ENCODE results near the gene FAM240B. TPM values are rescaled to one million over a fixed set of nuclear protein-coding genes. Genes with fewer than 3 reads are reported as not detected.

The FAM240B gene
- total and polyA plus RNA-seq, 9 of the 15 experiments (the other 6 are each of a cell fraction or from before 2014, with no cell fraction given): not detected

DNA sequence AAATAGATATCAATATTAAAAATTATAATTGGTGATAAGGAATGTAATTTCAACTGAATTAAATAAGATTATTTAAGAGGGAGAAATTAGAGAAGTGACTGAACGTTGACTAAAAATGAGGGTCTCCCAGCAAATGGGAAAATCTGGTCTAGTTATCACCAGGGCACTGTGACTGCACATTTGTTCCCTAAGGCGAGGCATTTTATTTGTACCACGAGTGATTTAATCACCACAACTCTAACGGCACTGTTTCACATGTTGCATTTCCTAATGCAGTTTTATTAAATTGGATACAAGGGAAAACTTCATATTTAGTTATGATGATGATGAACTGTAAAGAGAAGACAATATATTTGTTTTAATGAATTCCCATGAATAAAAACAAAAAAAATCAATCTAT lies 26.4 kb upstream of the FAM240B start (continued):
- TF ChIP-seq, protein P1, sequence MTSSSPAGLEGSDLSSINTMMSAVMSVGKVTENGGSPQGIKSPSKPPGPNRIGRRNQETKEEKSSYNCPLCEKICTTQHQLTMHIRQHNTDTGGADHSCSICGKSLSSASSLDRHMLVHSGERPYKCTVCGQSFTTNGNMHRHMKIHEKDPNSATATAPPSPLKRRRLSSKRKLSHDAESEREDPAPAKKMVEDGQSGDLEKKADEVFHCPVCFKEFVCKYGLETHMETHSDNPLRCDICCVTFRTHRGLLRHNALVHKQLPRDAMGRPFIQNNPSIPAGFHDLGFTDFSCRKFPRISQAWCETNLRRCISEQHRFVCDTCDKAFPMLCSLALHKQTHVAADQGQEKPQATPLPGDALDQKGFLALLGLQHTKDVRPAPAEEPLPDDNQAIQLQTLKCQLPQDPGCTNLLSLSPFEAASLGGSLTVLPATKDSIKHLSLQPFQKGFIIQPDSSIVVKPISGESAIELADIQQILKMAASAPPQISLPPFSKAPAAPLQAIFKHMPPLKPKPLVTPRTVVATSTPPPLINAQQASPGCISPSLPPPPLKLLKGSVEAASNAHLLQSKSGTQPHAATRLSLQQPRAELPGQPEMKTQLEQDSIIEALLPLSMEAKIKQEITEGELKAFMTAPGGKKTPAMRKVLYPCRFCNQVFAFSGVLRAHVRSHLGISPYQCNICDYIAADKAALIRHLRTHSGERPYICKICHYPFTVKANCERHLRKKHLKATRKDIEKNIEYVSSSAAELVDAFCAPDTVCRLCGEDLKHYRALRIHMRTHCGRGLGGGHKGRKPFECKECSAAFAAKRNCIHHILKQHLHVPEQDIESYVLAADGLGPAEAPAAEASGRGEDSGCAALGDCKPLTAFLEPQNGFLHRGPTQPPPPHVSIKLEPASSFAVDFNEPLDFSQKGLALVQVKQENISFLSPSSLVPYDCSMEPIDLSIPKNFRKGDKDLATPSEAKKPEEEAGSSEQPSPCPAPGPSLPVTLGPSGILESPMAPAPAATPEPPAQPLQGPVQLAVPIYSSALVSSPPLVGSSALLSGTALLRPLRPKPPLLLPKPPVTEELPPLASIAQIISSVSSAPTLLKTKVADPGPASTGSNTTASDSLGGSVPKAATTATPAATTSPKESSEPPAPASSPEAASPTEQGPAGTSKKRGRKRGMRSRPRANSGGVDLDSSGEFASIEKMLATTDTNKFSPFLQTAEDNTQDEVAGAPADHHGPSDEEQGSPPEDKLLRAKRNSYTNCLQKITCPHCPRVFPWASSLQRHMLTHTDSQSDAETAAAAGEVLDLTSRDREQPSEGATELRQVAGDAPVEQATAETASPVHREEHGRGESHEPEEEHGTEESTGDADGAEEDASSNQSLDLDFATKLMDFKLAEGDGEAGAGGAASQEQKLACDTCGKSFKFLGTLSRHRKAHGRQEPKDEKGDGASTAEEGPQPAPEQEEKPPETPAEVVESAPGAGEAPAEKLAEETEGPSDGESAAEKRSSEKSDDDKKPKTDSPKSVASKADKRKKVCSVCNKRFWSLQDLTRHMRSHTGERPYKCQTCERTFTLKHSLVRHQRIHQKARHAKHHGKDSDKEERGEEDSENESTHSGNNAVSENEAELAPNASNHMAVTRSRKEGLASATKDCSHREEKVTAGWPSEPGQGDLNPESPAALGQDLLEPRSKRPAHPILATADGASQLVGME (CRISPR knock-in tag; IDR thresholded peaks at IDR 0.05): no peak
- TF ChIP-seq MAFG (tag; conservative IDR thresholded peaks at IDR 0.05): no peak
- TF ChIP-seq ZNF124 (CRISPR knock-in tag; IDR thresholded peaks at IDR 0.05): no peak
- no peak for TF ChIP-seq KAT2B (IDR thresholded peaks at IDR 0.05; ENCODE audit: low read depth, low read length)
- no peak for TF ChIP-seq EP300 (IDR thresholded peaks at IDR 0.05; ENCODE audit: low read length)

DNA sequence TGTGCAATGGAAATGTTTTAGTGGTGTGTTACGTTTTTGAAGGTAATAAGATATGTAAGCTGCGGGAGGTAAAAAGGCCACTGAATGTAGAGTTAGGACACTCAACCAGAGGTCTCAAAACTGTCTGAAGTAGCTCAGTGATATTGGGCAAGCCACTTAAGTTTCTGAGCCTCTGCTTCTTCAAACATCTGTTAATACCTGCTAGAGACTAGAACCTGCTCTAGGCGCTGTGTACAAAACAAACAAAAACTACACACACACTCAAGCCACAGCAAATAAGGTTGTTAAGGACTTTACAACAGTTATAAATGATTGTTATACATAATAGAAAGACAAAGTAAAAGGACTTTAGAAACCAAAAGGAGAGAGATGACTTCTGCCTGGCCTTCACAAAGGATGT lies 24.6 kb upstream of the FAM240B start:
- ATAC-seq (no peak), DNase-seq (ENCODE audit: extremely low read depth in 1 of 4, low spot score in 3 of 4) (no peak), FAIRE-seq (no peak)
- H3K27me3 ChIP-seq (ENCODE audit: control insufficient read depth in 2 of 2, insufficient read depth in 2 of 2, low read length in 2 of 2): peaks cover 2 to 7% of the 10 kb centered on the region in 2 experiments; a peak in 1 of 5 replicates
- no peak overlapping the region for H2AFZ ChIP-seq (ENCODE audit: low read depth, low read length)
- in situ Hi-C loops (cut with MboI): no loop called here
- CTCF ChIA-PET (ENCODE audit: low intra/inter-chr PET ratio): no interaction called here
- no peak overlapping the region for H3K9ac ChIP-seq (ENCODE audit: insufficient read depth in 1 of 2, low read depth in 2 of 2, low read length in 2 of 2)
- no peaks in the 10 kb centered on the region for H3K9me3 ChIP-seq (replicated peaks; ENCODE audit: control insufficient read depth, insufficient read depth, low read depth, low read length)
- no peaks in the 10 kb centered on the region for H4K20me1 ChIP-seq (replicated peaks; ENCODE audit: control insufficient read depth, insufficient read depth, low read length)
- H3K4me2 ChIP-seq (ENCODE audit: insufficient read depth, low read length): no peak overlapping the region
- H3K36me3 ChIP-seq (ENCODE audit: control insufficient read depth, insufficient read depth, low read length): no peaks in the 10 kb centered on the region
- no peak overlapping the region for H3K27ac ChIP-seq (ENCODE audit: extremely low read depth, low read depth, low read length)
- POLR2A ChIA-PET: no interaction called here
- H3K4me1 ChIP-seq (replicated peaks in 1 of 2; ENCODE audit: control insufficient read depth in 2 of 2, insufficient read depth in 2 of 2, low read length in 2 of 2): no peaks in the 10 kb centered on the region
- intact Hi-C loops (cut with micrococcal nuclease): no loop called here
- 0% methylated on average over 3 of the region's 3 CpGs for WGBS (ENCODE audit: insufficient coverage, low coverage, missing lambda C conversion rate)
- no peaks in the 10 kb centered on the region for H3K9me1 ChIP-seq (ENCODE audit: control insufficient read depth, insufficient read depth, low read length)
- no peaks in the 10 kb centered on the region for H3K79me2 ChIP-seq (ENCODE audit: control insufficient read depth, insufficient read depth, low read length)
- no TSS peak for BruUV-seq (replicated peaks)
- no peak overlapping the region for H3K4me3 ChIP-seq
- TF ChIP-seq ZNF165 (CRISPR knock-in tag; IDR thresholded peaks at IDR 0.05; ENCODE audit: borderline replicate concordance) (no peak), ARID2 (IDR thresholded peaks at IDR 0.05) (no peak), DNMT1 (IDR thresholded peaks at IDR 0.05) (no peak), NFXL1 (CRISPR knock-in tag; IDR thresholded peaks at IDR 0.05) (no peak), DIDO1 (tag; IDR thresholded peaks at IDR 0.05; ENCODE audit: low read depth) (no peak), THAP12 (CRISPR knock-in tag; IDR thresholded peaks at IDR 0.05) (no peak), ZC3H8 (IDR thresholded peaks at IDR 0.05) (no peak), SRSF9 (IDR thresholded peaks at IDR 0.05; ENCODE audit: borderline replicate concordance, low read depth, low read length) (no peak)
- TF ChIP-seq, protein P2, sequence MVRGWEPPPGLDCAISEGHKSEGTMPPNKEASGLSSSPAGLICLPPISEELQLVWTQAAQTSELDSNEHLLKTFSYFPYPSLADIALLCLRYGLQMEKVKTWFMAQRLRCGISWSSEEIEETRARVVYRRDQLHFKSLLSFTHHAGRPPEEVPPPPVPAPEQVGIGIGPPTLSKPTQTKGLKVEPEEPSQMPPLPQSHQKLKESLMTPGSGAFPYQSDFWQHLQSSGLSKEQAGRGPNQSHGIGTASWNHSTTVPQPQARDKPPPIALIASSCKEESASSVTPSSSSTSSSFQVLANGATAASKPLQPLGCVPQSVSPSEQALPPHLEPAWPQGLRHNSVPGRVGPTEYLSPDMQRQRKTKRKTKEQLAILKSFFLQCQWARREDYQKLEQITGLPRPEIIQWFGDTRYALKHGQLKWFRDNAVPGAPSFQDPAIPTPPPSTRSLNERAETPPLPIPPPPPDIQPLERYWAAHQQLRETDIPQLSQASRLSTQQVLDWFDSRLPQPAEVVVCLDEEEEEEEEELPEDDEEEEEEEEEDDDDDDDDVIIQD (CRISPR knock-in tag; IDR thresholded peaks at IDR 0.05): no peak

All from K562 (cell line).